GM18507 (cell line): ENCODE data around the gene TMPRSS6.

Experiments
- DNase-seq: peaks from one replicate; pipeline ENCODE4 v3.0.0; 2011; ENCODE audit warnings: low read depth; ENCODE audit not compliant: insufficient read length; ENCODE audit errors: extremely low spot score
- FAIRE-seq: peaks from 2 replicates; lab custom pipeline; 2011; peaks lifted over from hg19 to GRCh38; lab: Jason Lieb, UNC

Gene TMPRSS6

GRCh38 chr22:37141971-37142370 is 32.5 kb upstream of the TMPRSS6 start:
- FAIRE-seq (no peak), DNase-seq (no peak)

GRCh38 chr22:37141476-37141875 is 32.0 kb upstream of the TMPRSS6 start:
- FAIRE-seq = no peak
- no peak for DNase-seq

- no peak for DNase-seq
- FAIRE-seq = no peak
Observed at GRCh38 chr22:37140686-37141323, 31.3 kb upstream of the TMPRSS6 start.

GRCh38 chr22:37139762-37140161 is 30.2 kb upstream of the TMPRSS6 start:
- no peak for DNase-seq
- no peak for FAIRE-seq

- DNase-seq (no peak), FAIRE-seq (peak; percentile 24)
Observed at GRCh38 chr22:37138849-37139561, 29.5 kb upstream of the TMPRSS6 start.

- FAIRE-seq = no peak
- DNase-seq = no peak
Observed at GRCh38 chr22:37137903-37138665, 28.6 kb upstream of the TMPRSS6 start.

GRCh38 chr22:37137131-37137530 is 27.6 kb upstream of the TMPRSS6 start:
- no peak for FAIRE-seq
- no peak for DNase-seq

GRCh38 chr22:37135023-37135422 is 25.5 kb upstream of the TMPRSS6 start:
- no peak for DNase-seq
- no peak for FAIRE-seq

GRCh38 chr22:37133304-37134018 is 23.9 kb upstream of the TMPRSS6 start:
- FAIRE-seq (no peak), DNase-seq (no peak)

- no peak for FAIRE-seq
Observed at GRCh38 chr22:37132773-37133172, 23.3 kb upstream of the TMPRSS6 start.

GRCh38 chr22:37129866-37130441 is 20.4 kb upstream of the TMPRSS6 start:
- FAIRE-seq (no peak), DNase-seq (no peak)

More at GRCh38 chr22:37132773-37133172, 23.3 kb upstream of the TMPRSS6 start:
- DNase-seq = no peak

GRCh38 chr22:37128555-37129281 is 19.2 kb upstream of the TMPRSS6 start:
- no peak for DNase-seq
- no peak for FAIRE-seq

- no peak for DNase-seq
- no peak for FAIRE-seq
Observed at GRCh38 chr22:37127350-37127878, 17.9 kb upstream of the TMPRSS6 start.

- no peak for FAIRE-seq
- no peak for DNase-seq
Observed at GRCh38 chr22:37126882-37127281, 17.4 kb upstream of the TMPRSS6 start.

GRCh38 chr22:37126383-37126782 is 16.9 kb upstream of the TMPRSS6 start:
- DNase-seq (no peak), FAIRE-seq (no peak)

- FAIRE-seq (no peak), DNase-seq (no peak)
Observed at GRCh38 chr22:37123649-37124048, 14.1 kb upstream of the TMPRSS6 start.

GRCh38 chr22:37122598-37123180 is 13.2 kb upstream of the TMPRSS6 start:
- DNase-seq (no peak), FAIRE-seq (no peak)

- FAIRE-seq = peak; percentile 98
- DNase-seq = peak; percentile 69
Observed at GRCh38 chr22:37121887-37122591, 12.5 kb upstream of the TMPRSS6 start.
